Activated CD4-positive, alpha-beta memory T cell treated with anti-CD3 and anti-CD28 coated beads, Interleukin-2, amount 10 ng/mL, durations not matched to agents 7 days and 5 days (primary cell): ENCODE results near the gene SLC30A9. TPM values are rescaled to one million over a fixed set of nuclear protein-coding genes. Genes with fewer than 3 reads are reported as not detected.
A peak's percentile ranks its signal among the peaks of the same experiment; 100 is the strongest.

Source experiments
- CTCF ChIA-PET: fragments of 350-600 bp; sonication (Branson Sonifier 250); formaldehyde crosslinking; loops from one replicate; lab custom pipeline; 2021; ENCODE audit warnings: antibody characterized with exemption, inconsistent platforms; lab: Charles Lee
- POLR2A ChIA-PET: fragments of 350-600 bp; sonication (Branson Sonifier 250); formaldehyde crosslinking; loops from one replicate; lab custom pipeline; 2021; ENCODE audit warnings: antibody characterized with exemption; lab: Charles Lee
- DNase-seq: peaks from one replicate; pipeline ENCODE4 v3.0.0-alpha.2; 2020
- H3K27ac Mint-ChIP-seq: one replicate; pipeline ENCODE4 v1.8.0; 2021; ENCODE audit warnings: mild to moderate bottlenecking, mixed read lengths
- H3K27me3 Mint-ChIP-seq: one replicate; pipeline ENCODE4 v1.8.0; 2021; ENCODE audit warnings: mixed read lengths
- H3K36me3 Mint-ChIP-seq: one replicate; pipeline ENCODE4 v1.8.0; 2021; ENCODE audit warnings: low read depth, mixed read lengths
- H3K4me1 Mint-ChIP-seq: one replicate; pipeline ENCODE4 v1.8.0; 2021; ENCODE audit warnings: mixed read lengths
- H3K4me3 Mint-ChIP-seq: one replicate; pipeline ENCODE4 v1.8.0; 2021; ENCODE audit warnings: mild to moderate bottlenecking, mixed read lengths
- H3K9me3 Mint-ChIP-seq: one replicate; pipeline ENCODE4 v1.8.0; 2021; ENCODE audit warnings: mixed read lengths
- total RNA-seq, 2 experiments: library from RNA; stranded (reverse); gene quantifications; one replicate each; pipeline ENCODE4 v1.2.3, GENCODE V29; 2021

The SLC30A9 gene
- total RNA-seq, 2 experiments from 2014 or later: 33.2 to 34.3 TPM

- CTCF ChIA-PET: no interaction called here
Measured at GRCh38 chr4:41977709-41978108, 12.6 kb upstream of the SLC30A9 start.

GRCh38 chr4:41981456-41981855 is 8.9 kb upstream of the SLC30A9 start, which contains the start of gene DCAF4L1:
TSS of gene DCAF4L1 (plus strand) at chr4:41981756. CDS start at chr4:41981793, 37 bp downstream.
- no peaks in the 10 kb centered on the region for H3K36me3 Mint-ChIP-seq
- H3K27me3 Mint-ChIP-seq: no peaks in the 10 kb centered on the region

More at GRCh38 chr4:41977709-41978108, 12.6 kb upstream of the SLC30A9 start:
- Mint-ChIP-seq H3K4me3 (no peak overlapping the region), H3K9me3 (no peaks in the 10 kb centered on the region), H3K27me3 (no peaks in the 10 kb centered on the region), H3K4me1 (no peaks in the 10 kb centered on the region), H3K36me3 (no peaks in the 10 kb centered on the region), H3K27ac (no peak overlapping the region)
- DNase-seq: no peak
- POLR2A ChIA-PET: interaction anchor here (1.1 kb wide), 1 partner anchor 30 kb away, joined by 3 read pairs; no protein-coding TSS in a partner anchor

GRCh38 chr4:41982716-41983115 is 7.6 kb upstream of the SLC30A9 start:
- no peak overlapping the region for H3K4me3 Mint-ChIP-seq
- H3K36me3 Mint-ChIP-seq: no peaks in the 10 kb centered on the region
- no peak overlapping the region for H3K27ac Mint-ChIP-seq
- ChIA-PET CTCF (no interaction called here), POLR2A (interaction anchor here (1.9 kb wide), 1 partner anchor 7 kb away, joined by 5 read pairs; no protein-coding TSS in a partner anchor)
- H3K27me3 Mint-ChIP-seq: no peaks in the 10 kb centered on the region
- no peak for DNase-seq
- H3K4me1 Mint-ChIP-seq: peaks cover 5% of the 10 kb centered on the region
- H3K9me3 Mint-ChIP-seq: no peaks in the 10 kb centered on the region

More at GRCh38 chr4:41981456-41981855, 8.9 kb upstream of the SLC30A9 start, which contains the start of gene DCAF4L1:
- ChIA-PET CTCF (no interaction called here), POLR2A (interaction anchor here (1.9 kb wide), 1 partner anchor 8 kb away, joined by 5 read pairs; no protein-coding TSS in a partner anchor)
- no peaks in the 10 kb centered on the region for H3K9me3 Mint-ChIP-seq
- H3K27ac Mint-ChIP-seq: no peak within 1 kb of the TSS
- peaks cover 5% of the 10 kb centered on the region for H3K4me1 Mint-ChIP-seq
- no peak for DNase-seq
- no peak within 1 kb of the TSS for H3K4me3 Mint-ChIP-seq

DNA sequence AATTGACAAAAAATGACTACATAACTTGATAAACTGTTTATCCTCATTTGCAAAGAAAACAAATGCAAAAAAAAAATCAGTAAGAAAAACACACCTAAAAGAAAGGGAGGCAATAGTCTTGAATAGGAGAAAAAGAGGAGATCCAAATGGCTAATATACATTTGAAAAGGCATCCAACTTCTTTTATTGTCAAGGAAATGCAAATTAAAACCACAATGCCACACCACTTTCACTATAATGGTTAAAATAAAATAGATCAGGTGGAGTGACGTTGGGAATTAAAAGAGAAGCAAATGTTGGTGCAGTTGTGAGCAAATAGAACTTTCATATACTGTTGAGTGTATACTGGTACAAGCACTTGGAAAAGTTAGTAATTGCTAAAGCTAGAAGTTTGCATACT is 5.2 kb upstream of the SLC30A9 start:
- CTCF ChIA-PET: no interaction called here
- DNase-seq: no peak

DNA sequence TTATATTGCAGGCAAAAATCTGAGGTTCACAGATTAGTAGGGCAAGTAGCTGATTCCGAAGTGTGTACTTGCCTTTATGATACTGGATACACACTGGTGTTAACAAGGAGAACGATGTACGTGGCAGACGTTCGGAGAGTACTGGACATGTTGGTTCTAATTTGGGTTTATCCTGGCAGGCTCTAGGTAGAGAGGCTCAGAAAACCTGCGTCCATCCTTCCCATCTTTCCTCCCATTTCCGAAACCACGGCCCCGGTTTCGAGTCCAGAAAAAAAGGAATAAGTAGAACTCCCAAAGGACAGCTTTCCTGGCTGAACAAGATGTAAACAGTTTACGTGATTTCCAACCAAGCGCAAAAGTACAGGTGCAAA is 351 bp upstream of the SLC30A9 start:
- Mint-ChIP-seq H3K36me3 (peaks cover 5% of the 10 kb centered on the region), H3K4me3 (peak overlapping the region; percentile 98), H3K4me1 (peaks cover 31% of the 10 kb centered on the region), H3K27me3 (no peaks in the 10 kb centered on the region), H3K27ac (peak overlapping the region; percentile 88), H3K9me3 (no peaks in the 10 kb centered on the region)
- no peak for DNase-seq
- ChIA-PET CTCF (interaction anchor here (0.7 to 1.3 kb wide), 4 partner anchors 11 to 530 kb away, joined by 3 to 4 read pairs (median 3); no protein-coding TSS in a partner anchor), POLR2A (interaction anchor here (1.0 to 2.5 kb wide), 6 partner anchors 8 to 668 kb away, joined by 3 to 12 read pairs (median 5); partner anchors contain the start of genes ATP8A1, DCAF4L1 and TMEM33)

More for the DNA sequence above, 5.2 kb upstream of the SLC30A9 start:
- peaks cover 16% of the 10 kb centered on the region for H3K4me1 Mint-ChIP-seq
- no peaks in the 10 kb centered on the region for H3K9me3 Mint-ChIP-seq
- H3K36me3 Mint-ChIP-seq: no peaks in the 10 kb centered on the region
- no peak overlapping the region for H3K4me3 Mint-ChIP-seq
- no peaks in the 10 kb centered on the region for H3K27me3 Mint-ChIP-seq
- no peak overlapping the region for H3K27ac Mint-ChIP-seq
- POLR2A ChIA-PET: no interaction called here

DNA sequence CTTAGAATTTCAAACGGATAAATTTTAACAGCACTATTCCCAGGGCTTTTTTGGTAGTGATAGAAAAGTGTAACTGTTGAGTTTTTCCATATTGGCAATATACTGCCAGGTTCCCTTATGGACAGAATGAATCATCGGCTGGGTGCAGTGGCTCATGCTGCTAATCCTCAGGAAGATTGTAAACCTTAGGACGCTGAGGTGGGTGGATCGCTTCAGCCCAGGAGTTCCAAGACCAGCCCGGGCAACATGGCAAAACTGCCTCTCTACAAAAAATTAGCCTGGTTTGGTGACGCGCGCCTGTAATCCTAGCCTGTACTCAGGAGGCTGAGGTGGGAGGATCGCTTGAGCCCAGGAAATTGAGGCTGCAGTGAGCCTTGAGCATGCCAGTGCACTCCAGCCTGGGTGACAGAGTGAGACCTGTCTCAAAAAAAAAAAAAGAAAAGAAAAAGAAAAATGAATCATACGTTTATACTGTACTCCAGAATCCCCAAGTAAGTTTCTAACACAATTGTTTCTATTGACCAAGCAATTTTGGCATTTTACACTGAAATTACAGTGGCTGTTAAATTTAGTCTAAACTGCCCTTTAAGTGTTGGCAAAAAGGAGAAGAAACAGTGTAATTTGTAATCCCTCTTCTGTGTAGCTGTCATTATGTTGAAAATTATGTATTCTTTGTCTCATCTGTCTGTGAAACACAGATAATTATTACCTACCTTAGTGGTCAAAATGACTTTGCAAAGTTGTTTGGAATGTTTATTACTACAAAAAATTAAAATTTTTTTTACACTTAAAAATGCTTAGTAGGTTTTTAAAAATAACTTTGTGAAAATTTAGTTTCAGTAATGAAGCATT is 1.8 kb downstream of the SLC30A9 start:
- ChIA-PET POLR2A (interaction anchor here (0.6 to 2.5 kb wide), 4 partner anchors 9 to 57 kb away, joined by 3 to 12 read pairs (median 4); partner anchors contain the start of gene TMEM33), CTCF (no interaction called here)
- Mint-ChIP-seq H3K36me3 (peaks cover 5% of the 10 kb centered on the region), H3K4me1 (peaks cover 33% of the 10 kb centered on the region), H3K27me3 (no peaks in the 10 kb centered on the region), H3K27ac (no peak overlapping the region), H3K9me3 (no peaks in the 10 kb centered on the region), H3K4me3 (peak overlapping the region; percentile 98)
- DNase-seq: no peak

- Mint-ChIP-seq H3K9me3 (no peaks in the 10 kb centered on the region), H3K27ac (no peak overlapping the region)
- CTCF ChIA-PET: no interaction called here
Measured at GRCh38 chr4:41992967-41993857, 2.9 kb downstream of the SLC30A9 start.

DNA sequence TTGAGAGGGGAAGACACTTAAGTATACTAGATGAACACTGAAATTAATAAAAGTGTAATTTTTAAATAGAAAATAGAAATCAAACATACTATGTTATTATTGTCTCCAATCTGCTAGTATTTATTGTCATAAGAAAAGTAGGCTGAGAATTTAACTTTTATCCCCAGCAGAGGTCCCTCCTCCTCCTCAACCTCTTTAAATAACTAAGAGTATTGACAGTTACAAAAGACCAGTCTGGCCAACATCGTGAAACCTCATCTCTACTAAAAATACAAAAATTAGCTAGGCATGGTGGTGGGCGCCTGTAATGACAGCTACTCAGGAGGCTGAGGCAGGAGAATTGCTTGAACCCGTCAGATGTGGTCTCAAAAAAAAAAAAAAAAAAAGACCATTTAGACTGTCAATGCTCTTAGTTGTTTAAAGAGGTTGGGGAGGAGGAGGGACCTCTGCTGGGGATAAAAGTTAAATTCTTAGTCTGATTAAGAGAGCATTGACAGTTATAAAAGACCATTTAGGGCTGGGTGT is 4.2 kb downstream of the SLC30A9 start:
- POLR2A ChIA-PET: no interaction called here

More at GRCh38 chr4:41992967-41993857, 2.9 kb downstream of the SLC30A9 start:
- no peak overlapping the region for H3K4me3 Mint-ChIP-seq
- H3K4me1 Mint-ChIP-seq: peaks cover 35% of the 10 kb centered on the region
- POLR2A ChIA-PET: no interaction called here
- H3K27me3 Mint-ChIP-seq: no peaks in the 10 kb centered on the region
- no peak for DNase-seq
- peaks cover 9% of the 10 kb centered on the region for H3K36me3 Mint-ChIP-seq

GRCh38 chr4:41998019-41998418 is 7.7 kb downstream of the SLC30A9 start:
- CTCF ChIA-PET: interaction anchor here (0.6 kb wide), 1 partner anchor 567 kb away, joined by 3 read pairs; no protein-coding TSS in a partner anchor
- POLR2A ChIA-PET: no interaction called here
- Mint-ChIP-seq H3K27me3 (no peaks in the 10 kb centered on the region), H3K27ac (no peak overlapping the region), H3K4me3 (no peak overlapping the region), H3K9me3 (no peaks in the 10 kb centered on the region), H3K36me3 (peaks cover 10% of the 10 kb centered on the region), H3K4me1 (peaks cover 7% of the 10 kb centered on the region)
- DNase-seq: no peak

More for the DNA sequence above, 4.2 kb downstream of the SLC30A9 start:
- no peak overlapping the region for H3K4me3 Mint-ChIP-seq
- H3K9me3 Mint-ChIP-seq: no peaks in the 10 kb centered on the region
- no peaks in the 10 kb centered on the region for H3K27me3 Mint-ChIP-seq
- peaks cover 9% of the 10 kb centered on the region for H3K36me3 Mint-ChIP-seq
- no peak overlapping the region for H3K27ac Mint-ChIP-seq
- H3K4me1 Mint-ChIP-seq: peaks cover 30% of the 10 kb centered on the region
- DNase-seq: no peak
- CTCF ChIA-PET: interaction anchor here (1.4 kb wide), 1 partner anchor 526 kb away, joined by 3 read pairs; no protein-coding TSS in a partner anchor

GRCh38 chr4:41999321-41999720 is 9.0 kb downstream of the SLC30A9 start:
- no peak for DNase-seq
- Mint-ChIP-seq H3K27ac (no peak overlapping the region), H3K36me3 (peaks cover 23% of the 10 kb centered on the region), H3K9me3 (no peaks in the 10 kb centered on the region), H3K4me3 (no peak overlapping the region), H3K27me3 (no peaks in the 10 kb centered on the region), H3K4me1 (peaks cover 7% of the 10 kb centered on the region)
- ChIA-PET CTCF (no interaction called here), POLR2A (no interaction called here)

DNA sequence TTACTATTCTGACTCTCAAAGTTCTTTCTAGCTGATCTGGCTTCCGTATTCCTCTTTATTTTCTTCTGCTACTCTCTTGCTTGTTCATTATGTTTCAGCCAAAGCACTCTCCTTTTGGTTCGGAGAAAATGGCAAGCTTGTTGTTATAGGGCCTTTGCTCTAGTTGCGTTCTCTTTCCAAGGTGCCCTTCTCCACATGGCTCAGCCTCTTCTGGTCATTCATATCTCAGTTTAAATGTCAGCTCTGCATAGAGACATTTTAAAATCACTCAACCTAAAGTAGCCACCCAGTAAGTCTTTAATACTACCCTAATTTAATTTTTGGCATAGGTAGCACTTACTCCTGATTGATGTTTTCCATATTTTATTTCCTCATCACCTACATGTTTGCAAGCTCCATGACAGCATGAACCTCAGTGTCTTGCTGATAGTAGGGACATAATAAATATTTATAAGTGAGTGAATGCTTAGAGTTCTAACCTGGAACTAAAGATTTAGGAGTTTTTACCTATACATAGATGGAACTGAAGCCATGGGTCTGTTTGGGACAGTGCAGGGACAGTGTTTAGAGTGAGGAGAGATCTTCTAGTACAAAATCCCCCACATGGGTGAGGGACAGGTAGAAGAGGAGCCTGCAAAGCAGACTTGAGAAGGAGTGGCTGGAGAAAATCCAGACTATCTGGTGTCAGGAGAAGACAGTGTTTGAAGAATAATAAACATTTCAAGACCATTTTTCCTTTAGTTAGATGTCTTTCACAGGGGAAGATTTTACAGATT is 17.9 kb downstream of the SLC30A9 start:
- peaks cover 66% of the 10 kb centered on the region for H3K36me3 Mint-ChIP-seq
- no peaks in the 10 kb centered on the region for H3K4me1 Mint-ChIP-seq
- POLR2A ChIA-PET: no interaction called here
- no peaks in the 10 kb centered on the region for H3K9me3 Mint-ChIP-seq
- no peaks in the 10 kb centered on the region for H3K27me3 Mint-ChIP-seq
- DNase-seq: no peak
- H3K27ac Mint-ChIP-seq: no peak overlapping the region
- H3K4me3 Mint-ChIP-seq: no peak overlapping the region
- CTCF ChIA-PET: no interaction called here

- no peak overlapping the region for H3K27ac Mint-ChIP-seq
- POLR2A ChIA-PET: no interaction called here
- no peak overlapping the region for H3K4me3 Mint-ChIP-seq
- no peak for DNase-seq
- no peaks in the 10 kb centered on the region for H3K9me3 Mint-ChIP-seq
- no peaks in the 10 kb centered on the region for H3K4me1 Mint-ChIP-seq
- CTCF ChIA-PET: no interaction called here
- H3K27me3 Mint-ChIP-seq: no peaks in the 10 kb centered on the region
- H3K36me3 Mint-ChIP-seq: peaks cover 35% of the 10 kb centered on the region
Measured at GRCh38 chr4:42015438-42015837, 25.1 kb downstream of the SLC30A9 start.
